Liver (tissue), 2 donors: Measurements from ENCODE around the gene PRRT1B.

Experiments
- TF ChIP-seq, protein P1 (sequence below): IDR thresholded peaks from 2 replicates; pipeline ENCODE4 v1.6.1; 2016; ENCODE audit warnings: antibody characterized with exemption, mild to moderate bottlenecking
- TF ChIP-seq, protein P2 (sequence below): fragments of 150-350 bp; IDR thresholded peaks from 2 replicates; pipeline ENCODE4 v1.5.1; 2017; ENCODE audit warnings: improper control_type of control experiment, low read depth, low read length; ENCODE audit not compliant: missing input control
- donor health status: healthy.

DNA sequence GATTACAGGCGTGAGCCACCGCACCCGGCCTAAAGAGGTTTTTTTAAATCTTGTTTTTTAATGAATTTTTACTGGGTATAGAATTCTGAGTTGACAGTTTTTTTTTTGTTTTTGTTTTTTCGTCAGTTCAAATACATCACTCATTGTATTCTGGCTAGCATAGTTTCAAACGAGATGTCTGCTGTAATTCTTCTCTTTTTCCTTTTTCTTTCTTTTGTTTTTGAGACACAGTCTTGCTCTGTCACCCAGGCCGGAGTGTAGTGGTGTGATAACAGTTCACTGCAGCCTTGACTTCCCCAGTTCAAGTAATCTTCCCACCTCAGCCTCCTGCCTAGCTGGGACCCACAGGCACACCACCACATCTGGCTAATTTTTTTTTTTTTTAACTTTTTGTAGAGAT, 2.2 kb upstream of the PRRT1B start:
- TF ChIP-seq, protein P1, sequence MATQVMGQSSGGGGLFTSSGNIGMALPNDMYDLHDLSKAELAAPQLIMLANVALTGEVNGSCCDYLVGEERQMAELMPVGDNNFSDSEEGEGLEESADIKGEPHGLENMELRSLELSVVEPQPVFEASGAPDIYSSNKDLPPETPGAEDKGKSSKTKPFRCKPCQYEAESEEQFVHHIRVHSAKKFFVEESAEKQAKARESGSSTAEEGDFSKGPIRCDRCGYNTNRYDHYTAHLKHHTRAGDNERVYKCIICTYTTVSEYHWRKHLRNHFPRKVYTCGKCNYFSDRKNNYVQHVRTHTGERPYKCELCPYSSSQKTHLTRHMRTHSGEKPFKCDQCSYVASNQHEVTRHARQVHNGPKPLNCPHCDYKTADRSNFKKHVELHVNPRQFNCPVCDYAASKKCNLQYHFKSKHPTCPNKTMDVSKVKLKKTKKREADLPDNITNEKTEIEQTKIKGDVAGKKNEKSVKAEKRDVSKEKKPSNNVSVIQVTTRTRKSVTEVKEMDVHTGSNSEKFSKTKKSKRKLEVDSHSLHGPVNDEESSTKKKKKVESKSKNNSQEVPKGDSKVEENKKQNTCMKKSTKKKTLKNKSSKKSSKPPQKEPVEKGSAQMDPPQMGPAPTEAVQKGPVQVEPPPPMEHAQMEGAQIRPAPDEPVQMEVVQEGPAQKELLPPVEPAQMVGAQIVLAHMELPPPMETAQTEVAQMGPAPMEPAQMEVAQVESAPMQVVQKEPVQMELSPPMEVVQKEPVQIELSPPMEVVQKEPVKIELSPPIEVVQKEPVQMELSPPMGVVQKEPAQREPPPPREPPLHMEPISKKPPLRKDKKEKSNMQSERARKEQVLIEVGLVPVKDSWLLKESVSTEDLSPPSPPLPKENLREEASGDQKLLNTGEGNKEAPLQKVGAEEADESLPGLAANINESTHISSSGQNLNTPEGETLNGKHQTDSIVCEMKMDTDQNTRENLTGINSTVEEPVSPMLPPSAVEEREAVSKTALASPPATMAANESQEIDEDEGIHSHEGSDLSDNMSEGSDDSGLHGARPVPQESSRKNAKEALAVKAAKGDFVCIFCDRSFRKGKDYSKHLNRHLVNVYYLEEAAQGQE = no peak
- TF ChIP-seq, protein P2, sequence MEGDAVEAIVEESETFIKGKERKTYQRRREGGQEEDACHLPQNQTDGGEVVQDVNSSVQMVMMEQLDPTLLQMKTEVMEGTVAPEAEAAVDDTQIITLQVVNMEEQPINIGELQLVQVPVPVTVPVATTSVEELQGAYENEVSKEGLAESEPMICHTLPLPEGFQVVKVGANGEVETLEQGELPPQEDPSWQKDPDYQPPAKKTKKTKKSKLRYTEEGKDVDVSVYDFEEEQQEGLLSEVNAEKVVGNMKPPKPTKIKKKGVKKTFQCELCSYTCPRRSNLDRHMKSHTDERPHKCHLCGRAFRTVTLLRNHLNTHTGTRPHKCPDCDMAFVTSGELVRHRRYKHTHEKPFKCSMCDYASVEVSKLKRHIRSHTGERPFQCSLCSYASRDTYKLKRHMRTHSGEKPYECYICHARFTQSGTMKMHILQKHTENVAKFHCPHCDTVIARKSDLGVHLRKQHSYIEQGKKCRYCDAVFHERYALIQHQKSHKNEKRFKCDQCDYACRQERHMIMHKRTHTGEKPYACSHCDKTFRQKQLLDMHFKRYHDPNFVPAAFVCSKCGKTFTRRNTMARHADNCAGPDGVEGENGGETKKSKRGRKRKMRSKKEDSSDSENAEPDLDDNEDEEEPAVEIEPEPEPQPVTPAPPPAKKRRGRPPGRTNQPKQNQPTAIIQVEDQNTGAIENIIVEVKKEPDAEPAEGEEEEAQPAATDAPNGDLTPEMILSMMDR = no peak
